ENCODE data around the gene NCBP3.
"Not testable (repeated sequence)": the region's sequence is repeated elsewhere in the genome, so short reads cannot be mapped to it uniquely, and the experiment has no call there.

Gene NCBP3

GRCh38 chr17:3798273-3799180 lies 47.5 kb downstream of the NCBP3 start:
- TF ChIP-seq, protein P1, sequence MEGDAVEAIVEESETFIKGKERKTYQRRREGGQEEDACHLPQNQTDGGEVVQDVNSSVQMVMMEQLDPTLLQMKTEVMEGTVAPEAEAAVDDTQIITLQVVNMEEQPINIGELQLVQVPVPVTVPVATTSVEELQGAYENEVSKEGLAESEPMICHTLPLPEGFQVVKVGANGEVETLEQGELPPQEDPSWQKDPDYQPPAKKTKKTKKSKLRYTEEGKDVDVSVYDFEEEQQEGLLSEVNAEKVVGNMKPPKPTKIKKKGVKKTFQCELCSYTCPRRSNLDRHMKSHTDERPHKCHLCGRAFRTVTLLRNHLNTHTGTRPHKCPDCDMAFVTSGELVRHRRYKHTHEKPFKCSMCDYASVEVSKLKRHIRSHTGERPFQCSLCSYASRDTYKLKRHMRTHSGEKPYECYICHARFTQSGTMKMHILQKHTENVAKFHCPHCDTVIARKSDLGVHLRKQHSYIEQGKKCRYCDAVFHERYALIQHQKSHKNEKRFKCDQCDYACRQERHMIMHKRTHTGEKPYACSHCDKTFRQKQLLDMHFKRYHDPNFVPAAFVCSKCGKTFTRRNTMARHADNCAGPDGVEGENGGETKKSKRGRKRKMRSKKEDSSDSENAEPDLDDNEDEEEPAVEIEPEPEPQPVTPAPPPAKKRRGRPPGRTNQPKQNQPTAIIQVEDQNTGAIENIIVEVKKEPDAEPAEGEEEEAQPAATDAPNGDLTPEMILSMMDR (IDR thresholded peaks at IDR 0.05; ENCODE audit: control insufficient read depth, insufficient read depth, low read depth, low read length, missing control alignments): no peak
- H3K4me3 ChIP-seq (ENCODE audit: control insufficient read depth, low read depth, low read length): no peak overlapping the region
- no peak for DNase-seq (ENCODE audit: low read depth)

DNA sequence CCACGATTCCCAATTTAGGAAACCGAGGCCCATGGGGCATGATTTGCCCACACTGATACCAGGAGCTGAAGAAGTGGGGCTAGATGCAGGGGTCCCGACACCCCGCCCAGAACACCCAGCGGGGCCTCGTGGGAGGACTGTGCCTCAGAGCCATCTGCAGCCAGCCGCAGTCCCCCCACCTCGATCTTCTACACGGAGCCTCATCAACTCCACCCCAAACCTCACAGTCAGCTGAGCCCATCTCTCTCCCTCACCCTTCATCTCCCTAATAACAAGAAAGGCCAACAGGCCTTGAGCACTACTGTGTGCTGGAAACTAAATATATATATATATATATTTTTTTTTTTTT lies 49.2 kb downstream of the NCBP3 start:
- no peak overlapping the region for H3K4me3 ChIP-seq (ENCODE audit: control insufficient read depth, low read depth, low read length)
- TF ChIP-seq, protein P1 (IDR thresholded peaks at IDR 0.05; ENCODE audit: control insufficient read depth, insufficient read depth, low read depth, low read length, missing control alignments): no peak
- no peak for DNase-seq (ENCODE audit: low read depth)

DNA sequence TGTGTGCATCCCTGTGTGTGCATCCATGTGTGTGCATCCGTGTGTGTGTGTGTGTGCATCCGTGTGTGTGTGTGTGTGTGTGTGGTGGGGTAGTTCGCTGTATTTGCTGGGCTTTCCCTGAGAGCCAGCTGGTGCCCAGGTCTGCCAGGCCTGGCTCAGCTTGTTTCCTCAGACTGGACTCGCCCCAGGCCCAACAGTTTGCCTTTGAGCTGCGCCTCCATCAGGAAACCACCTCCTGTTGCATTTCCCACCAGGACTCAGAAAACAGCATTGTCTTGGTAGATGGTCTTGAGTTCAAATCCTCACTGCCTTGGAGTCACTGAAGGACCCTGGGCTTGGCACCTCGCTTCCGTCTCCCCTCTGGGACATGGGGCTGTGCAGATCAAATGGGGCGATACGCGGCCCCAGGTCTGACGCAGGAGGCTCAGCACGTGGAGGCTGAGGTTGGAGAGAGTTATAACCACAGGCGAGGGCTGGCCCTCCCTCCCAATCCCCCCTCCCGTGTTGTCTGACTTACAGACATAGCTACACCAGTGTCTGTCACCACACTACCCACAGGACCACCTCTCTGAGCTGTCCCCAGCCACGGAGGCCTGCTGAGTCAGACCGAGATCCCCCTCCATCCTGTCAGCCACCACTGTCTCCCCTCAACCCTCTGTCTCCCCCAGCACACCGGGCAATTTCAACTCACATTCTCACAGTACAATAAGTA lies 49.8 kb downstream of the NCBP3 start:
- TF ChIP-seq, protein P1 (IDR thresholded peaks at IDR 0.05; ENCODE audit: control insufficient read depth, insufficient read depth, low read depth, low read length, missing control alignments): no peak
- no peak for DNase-seq (ENCODE audit: low read depth)
- H3K4me3 ChIP-seq (ENCODE audit: control insufficient read depth, low read depth, low read length): no peak overlapping the region

GRCh38 chr17:3795390-3796102 lies 50.5 kb downstream of the NCBP3 start:
- H3K4me3 ChIP-seq (ENCODE audit: control insufficient read depth, low read depth, low read length): no peak overlapping the region
- DNase-seq (ENCODE audit: low read depth): no peak
- TF ChIP-seq, protein P1 (IDR thresholded peaks at IDR 0.05; ENCODE audit: control insufficient read depth, insufficient read depth, low read depth, low read length, missing control alignments): no peak

DNA sequence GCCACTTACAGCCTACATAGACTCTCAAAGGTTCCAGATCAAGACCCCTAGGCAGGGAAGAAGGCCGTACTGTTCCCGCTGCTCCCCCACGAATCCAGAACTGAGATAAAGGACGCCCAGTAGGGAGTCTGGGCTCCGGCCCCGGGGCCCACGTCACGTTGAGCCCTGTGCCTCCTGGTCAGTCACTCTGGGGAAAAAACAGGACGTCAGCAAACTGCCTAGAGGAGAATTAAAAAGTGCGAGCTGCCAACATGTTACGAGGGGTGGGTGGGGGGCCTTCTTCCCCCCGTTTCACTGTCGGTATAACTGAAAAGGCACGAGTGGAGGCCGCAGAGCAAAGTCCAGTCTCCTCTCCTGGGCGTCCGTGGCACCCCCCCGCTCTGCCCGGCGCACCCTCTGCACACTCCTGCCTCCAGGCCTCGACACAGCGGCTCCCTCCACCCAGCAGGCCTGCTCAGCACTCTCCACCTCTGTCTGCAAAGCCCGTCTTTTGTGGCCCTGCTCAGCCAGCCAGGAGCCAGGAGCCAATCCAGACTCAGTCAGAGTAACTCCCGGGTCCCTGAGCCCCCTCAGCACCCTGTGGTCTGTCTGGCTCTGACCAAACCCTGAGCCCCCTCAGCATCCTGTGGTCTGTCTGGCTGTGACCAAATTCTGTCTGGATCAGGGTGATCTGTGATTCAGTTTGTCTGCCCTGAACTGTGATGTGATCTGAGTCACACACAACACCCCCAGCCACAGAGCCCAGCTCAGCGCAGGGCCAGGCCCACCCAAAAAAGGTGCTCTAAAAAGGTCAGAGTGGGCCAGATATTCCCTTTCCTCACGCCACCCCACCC lies 51.3 kb downstream of the NCBP3 start:
- TF ChIP-seq, protein P1 (IDR thresholded peaks at IDR 0.05; ENCODE audit: control insufficient read depth, insufficient read depth, low read depth, low read length, missing control alignments): no peak
- H3K4me3 ChIP-seq (ENCODE audit: control insufficient read depth, low read depth, low read length): no peak overlapping the region
- DNase-seq (ENCODE audit: low read depth): no peak

DNA sequence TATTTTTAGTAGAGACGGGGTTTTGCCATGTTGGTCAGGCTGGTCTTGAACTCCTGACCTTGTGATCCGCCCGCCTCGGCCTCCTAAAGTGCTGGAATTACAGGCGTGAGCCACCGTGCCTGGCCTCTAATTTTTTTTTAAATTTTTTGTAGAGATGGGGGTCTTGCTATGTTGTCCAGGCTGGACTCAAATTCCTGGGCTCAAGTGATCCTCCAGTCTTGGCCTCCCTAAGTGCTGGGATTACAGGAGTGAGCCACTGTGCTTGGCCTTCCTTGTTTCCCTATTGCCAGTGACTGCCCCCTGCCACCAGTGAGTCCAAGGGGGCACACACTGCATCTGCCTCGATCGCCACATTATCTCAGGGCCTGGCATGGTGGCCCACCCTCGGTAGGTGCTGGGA lies 51.9 kb downstream of the NCBP3 start:
- not testable (repeated sequence) for DNase-seq (ENCODE audit: low read depth); H3K4me3 ChIP-seq (ENCODE audit: control insufficient read depth, low read depth, low read length)

GRCh38 chr17:3793258-3793657 lies 52.8 kb downstream of the NCBP3 start:
- H3K4me3 ChIP-seq (ENCODE audit: control insufficient read depth, low read depth, low read length); DNase-seq (ENCODE audit: low read depth): not testable (repeated sequence)

Data from AG09309 (cell line).